ENCODE results near the gene CES5A.
"Not testable (repeated sequence)": the region's sequence is repeated elsewhere in the genome, so short reads cannot be mapped to it uniquely, and the experiment has no call there.

Gene CES5A

GRCh38 chr16:55809386-55809785, 65.8 kb downstream of the CES5A start:
- H3K36me3 ChIP-seq (ENCODE audit: control insufficient read depth, low read length): no peaks in the 10 kb centered on the region
- H3K9me3 ChIP-seq (ENCODE audit: control insufficient read depth, insufficient read depth, low read length): no peaks in the 10 kb centered on the region
- no peaks in the 10 kb centered on the region for H3K9me2 ChIP-seq (replicated peaks; ENCODE audit: control insufficient read depth, low read length)
- H3K79me2 ChIP-seq (ENCODE audit: control insufficient read depth, low read length): no peaks in the 10 kb centered on the region
- H3F3A ChIP-seq (ENCODE audit: control insufficient read depth, insufficient read depth): no peaks in the 10 kb centered on the region
- H3K27ac ChIP-seq (ENCODE audit: low read depth, low read length): no peak overlapping the region
- H3K27me3 ChIP-seq (ENCODE audit: control insufficient read depth, low read length): no peaks in the 10 kb centered on the region
- H3K4me2 ChIP-seq (ENCODE audit: low read length): no peak overlapping the region
- no peak for TF ChIP-seq EZH2phosphoT487 (IDR thresholded peaks at IDR 0.05; ENCODE audit: borderline replicate concordance, low read length)
- no peak for TF ChIP-seq CTCF (IDR thresholded peaks at IDR 0.05; ENCODE audit: low read depth, low read length, poor library complexity, severe bottlenecking)
- no peak overlapping the region for H3K4me3 ChIP-seq (ENCODE audit: low read length)
- no peaks in the 10 kb centered on the region for H4K20me1 ChIP-seq (ENCODE audit: control insufficient read depth, insufficient read depth, low read depth, low read length)
- no peaks in the 10 kb centered on the region for H3K4me1 ChIP-seq (ENCODE audit: control insufficient read depth, low read length)

- H3K9me3 ChIP-seq (ENCODE audit: control insufficient read depth, insufficient read depth, low read length): not testable (repeated sequence)
Observed at GRCh38 chr16:55808286-55808685, 66.9 kb downstream of the CES5A start.

GRCh38 chr16:55805104-55805503, 70.1 kb downstream of the CES5A start:
- not testable (repeated sequence) for H3K27me3 ChIP-seq (ENCODE audit: control insufficient read depth, low read length); H3F3A ChIP-seq (ENCODE audit: control insufficient read depth, insufficient read depth); H3K4me3 ChIP-seq (ENCODE audit: low read length); H3K36me3 ChIP-seq (ENCODE audit: control insufficient read depth, low read length); H3K4me2 ChIP-seq (ENCODE audit: low read length); H3K4me1 ChIP-seq (ENCODE audit: control insufficient read depth, low read length); H4K20me1 ChIP-seq (ENCODE audit: control insufficient read depth, insufficient read depth, low read depth, low read length); H3K79me2 ChIP-seq (ENCODE audit: control insufficient read depth, low read length); H3K27ac ChIP-seq (ENCODE audit: low read depth, low read length); H3K9me2 ChIP-seq (replicated peaks; ENCODE audit: control insufficient read depth, low read length); H3K9me3 ChIP-seq (ENCODE audit: control insufficient read depth, insufficient read depth, low read length)

More at GRCh38 chr16:55808286-55808685, 66.9 kb downstream of the CES5A start:
- H3K4me1 ChIP-seq (ENCODE audit: control insufficient read depth, low read length); H3K27me3 ChIP-seq (ENCODE audit: control insufficient read depth, low read length); H4K20me1 ChIP-seq (ENCODE audit: control insufficient read depth, insufficient read depth, low read depth, low read length); H3K4me3 ChIP-seq (ENCODE audit: low read length); H3K79me2 ChIP-seq (ENCODE audit: control insufficient read depth, low read length); H3K4me2 ChIP-seq (ENCODE audit: low read length); H3K36me3 ChIP-seq (ENCODE audit: control insufficient read depth, low read length); H3F3A ChIP-seq (ENCODE audit: control insufficient read depth, insufficient read depth); H3K27ac ChIP-seq (ENCODE audit: low read depth, low read length); H3K9me2 ChIP-seq (replicated peaks; ENCODE audit: control insufficient read depth, low read length): not testable (repeated sequence)

GRCh38 chr16:55803681-55804080, 71.5 kb downstream of the CES5A start:
- not testable (repeated sequence) for H3K27ac ChIP-seq (ENCODE audit: low read depth, low read length); H3K4me3 ChIP-seq (ENCODE audit: low read length); H3K36me3 ChIP-seq (ENCODE audit: control insufficient read depth, low read length); H4K20me1 ChIP-seq (ENCODE audit: control insufficient read depth, insufficient read depth, low read depth, low read length); H3K27me3 ChIP-seq (ENCODE audit: control insufficient read depth, low read length); H3K79me2 ChIP-seq (ENCODE audit: control insufficient read depth, low read length); H3F3A ChIP-seq (ENCODE audit: control insufficient read depth, insufficient read depth); H3K4me2 ChIP-seq (ENCODE audit: low read length); H3K4me1 ChIP-seq (ENCODE audit: control insufficient read depth, low read length); H3K9me3 ChIP-seq (ENCODE audit: control insufficient read depth, insufficient read depth, low read length); H3K9me2 ChIP-seq (replicated peaks; ENCODE audit: control insufficient read depth, low read length)

All from DOHH2 (cell line).